SU-DHL-6 (cell line): ENCODE data around the gene CDC25C.

Source experiments
- EZH2phosphoT487 ChIP-seq: fragments of 200-600 bp; sonication (generic), shearing (Covaris generic); conservative IDR thresholded peaks from 2 replicates; pipeline ENCODE4 v1.6.1; 2018; ENCODE audit warnings: mild to moderate bottlenecking, antibody characterized with exemption, low read length, moderate library complexity, mixed read lengths
- TF ChIP-seq, protein P1 (sequence below): fragments of 200-600 bp; sonication (generic); IDR thresholded peaks from one replicate; pipeline ENCODE4 v1.5.1; 2017; ENCODE audit warnings: antibody characterized with exemption, mild to moderate bottlenecking, low read length, moderate library complexity; ENCODE audit not compliant: insufficient read depth, poor library complexity, severe bottlenecking

DNA sequence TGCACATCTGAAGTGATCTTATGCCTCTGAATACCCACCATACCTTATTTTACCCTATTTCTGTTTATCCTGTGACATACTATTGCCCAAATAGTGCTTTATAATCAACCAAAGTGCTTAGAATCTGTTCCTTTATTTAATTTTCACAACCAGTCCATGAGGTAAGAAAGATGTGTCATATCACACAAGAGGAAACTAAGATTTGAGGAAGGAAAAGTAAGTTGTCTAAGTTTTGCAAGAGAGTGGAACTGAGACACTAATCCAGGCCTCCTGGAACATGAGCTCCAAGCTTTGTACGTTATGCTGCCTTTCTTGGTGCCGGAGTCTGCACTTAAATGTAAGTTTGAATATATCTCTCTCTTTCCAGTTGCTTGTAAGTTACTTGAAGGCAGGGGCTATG, 38.1 kb upstream of the CDC25C start:
- TF ChIP-seq, protein P1, sequence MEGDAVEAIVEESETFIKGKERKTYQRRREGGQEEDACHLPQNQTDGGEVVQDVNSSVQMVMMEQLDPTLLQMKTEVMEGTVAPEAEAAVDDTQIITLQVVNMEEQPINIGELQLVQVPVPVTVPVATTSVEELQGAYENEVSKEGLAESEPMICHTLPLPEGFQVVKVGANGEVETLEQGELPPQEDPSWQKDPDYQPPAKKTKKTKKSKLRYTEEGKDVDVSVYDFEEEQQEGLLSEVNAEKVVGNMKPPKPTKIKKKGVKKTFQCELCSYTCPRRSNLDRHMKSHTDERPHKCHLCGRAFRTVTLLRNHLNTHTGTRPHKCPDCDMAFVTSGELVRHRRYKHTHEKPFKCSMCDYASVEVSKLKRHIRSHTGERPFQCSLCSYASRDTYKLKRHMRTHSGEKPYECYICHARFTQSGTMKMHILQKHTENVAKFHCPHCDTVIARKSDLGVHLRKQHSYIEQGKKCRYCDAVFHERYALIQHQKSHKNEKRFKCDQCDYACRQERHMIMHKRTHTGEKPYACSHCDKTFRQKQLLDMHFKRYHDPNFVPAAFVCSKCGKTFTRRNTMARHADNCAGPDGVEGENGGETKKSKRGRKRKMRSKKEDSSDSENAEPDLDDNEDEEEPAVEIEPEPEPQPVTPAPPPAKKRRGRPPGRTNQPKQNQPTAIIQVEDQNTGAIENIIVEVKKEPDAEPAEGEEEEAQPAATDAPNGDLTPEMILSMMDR: no peak
- no peak for TF ChIP-seq EZH2phosphoT487
